ENCODE data around the gene IL22RA2. TPM values are rescaled to one million over a fixed set of nuclear protein-coding genes. Genes with fewer than 3 reads are reported as not detected.

IL22RA2 gene
- total RNA-seq, 1 experiment from 2014 or later: not detected

GRCh38 chr6:137176729-137177128, 3.3 kb upstream of the IL22RA2 start:
- peaks cover 9% of the 10 kb centered on the region for H3K9me3 ChIP-seq (ENCODE audit: control insufficient read depth, low read depth, low read length)
- no peak overlapping the region for H3K4me3 Mint-ChIP-seq
- peaks cover 24 to 27% of the 10 kb centered on the region in 2 experiments for H3K9me3 Mint-ChIP-seq
- H3K23me2 ChIP-seq (ENCODE audit: insufficient read length, low read depth, low read length, poor library complexity, severe bottlenecking): no peaks in the 10 kb centered on the region
- no CpG with 5 or more reads among the region's 5 CpGs for WGBS (ENCODE audit: extremely low coverage, insufficient read length, low lambda C conversion rate)
- H3T11ph ChIP-seq (ENCODE audit: low read length): no peak overlapping the region
- no peak for DNase-seq
- no peak overlapping the region for H3K4ac ChIP-seq (ENCODE audit: low read depth, low read length)
- H3K4me2 ChIP-seq (ENCODE audit: insufficient read depth, insufficient read length, low read length): no peak overlapping the region
- no peak overlapping the region for H3K9ac ChIP-seq (ENCODE audit: extremely low read depth, insufficient read length, low read length)
- H4K91ac ChIP-seq (ENCODE audit: insufficient read length, low read depth, low read length): no peak overlapping the region
- no peak for TF ChIP-seq CTCF (conservative IDR thresholded peaks at IDR 0.05)
- peaks cover 2% of the 10 kb centered on the region for H3K27me3 Mint-ChIP-seq (ENCODE audit: low read depth)
- H3K4me1 Mint-ChIP-seq: peaks cover 11 to 15% of the 10 kb centered on the region in 2 experiments
- no peaks in the 10 kb centered on the region for H3K79me1 ChIP-seq (ENCODE audit: insufficient read depth, low read depth, low read length, poor library complexity, severe bottlenecking)
- H2BK120ac ChIP-seq (ENCODE audit: low read depth, low read length, poor library complexity, severe bottlenecking): no peak overlapping the region
- no peak overlapping the region for H3K14ac ChIP-seq (ENCODE audit: insufficient read depth, low read length)
- H4K20me1 ChIP-seq (ENCODE audit: control insufficient read depth, insufficient read depth, insufficient read length): no peaks in the 10 kb centered on the region
- H3K4me1 ChIP-seq (ENCODE audit: insufficient read depth, low read length): no peaks in the 10 kb centered on the region
- H2BK15ac ChIP-seq (ENCODE audit: low read depth, low read length): no peak overlapping the region
- H2AFZ ChIP-seq (ENCODE audit: low read length): no peak overlapping the region
- H3K27ac Mint-ChIP-seq: no peak overlapping the region
- H4K5ac ChIP-seq (ENCODE audit: insufficient read length, low read depth, low read length): no peak overlapping the region
- no peak overlapping the region for H2BK12ac ChIP-seq (ENCODE audit: insufficient read length, low read depth, low read length)
- no peaks in the 10 kb centered on the region for H3K27me3 ChIP-seq (ENCODE audit: insufficient read depth, low read length)
- no peak overlapping the region for H3K27ac ChIP-seq (ENCODE audit: insufficient read length, low read depth, low read length)
- no peak overlapping the region for H2BK20ac ChIP-seq (ENCODE audit: low read depth, low read length, poor library complexity, severe bottlenecking)
- H2AK5ac ChIP-seq (ENCODE audit: insufficient read length, low read length): no peak overlapping the region
- no peak overlapping the region for H3K23ac ChIP-seq (ENCODE audit: insufficient read length, low read depth, low read length)
- peaks cover 16% of the 10 kb centered on the region in 3 experiments for H3K36me3 Mint-ChIP-seq (ENCODE audit: insufficient read depth in 1 of 3, low read depth in 3 of 3)
- no peak overlapping the region for H3K18ac ChIP-seq (ENCODE audit: insufficient read length, low read depth, low read length)
- H3K56ac ChIP-seq (ENCODE audit: insufficient read length, low read depth, low read length): no peak overlapping the region
- no peak overlapping the region for H4K8ac ChIP-seq (replicated peaks; ENCODE audit: insufficient read length, low read depth, low read length)
- H3K79me2 ChIP-seq (ENCODE audit: insufficient read depth, low read length): no peaks in the 10 kb centered on the region
- H2BK5ac ChIP-seq (ENCODE audit: insufficient read length, low read length): no peak overlapping the region
